HG02970 (cell line): Measurements from ENCODE around the gene ANO7.

ENCODE experiments used
- ATAC-seq: cut with Tn5 transposase; IDR thresholded peaks from one replicate; pipeline ENCODE4 v1.9.1; 2021; ENCODE audit warnings: mild to moderate bottlenecking, moderate library complexity, moderate number of reproducible peaks; ENCODE audit not compliant: unreplicated experiment, low FRiP score

The ANO7 gene

GRCh38 chr2:241224851-241225438, 36.5 kb downstream of the ANO7 start:
- no peak for ATAC-seq

- no peak for ATAC-seq
These were observed 37.1 kb downstream of the ANO7 start for GRCh38 chr2:241225545-241225944.

DNA sequence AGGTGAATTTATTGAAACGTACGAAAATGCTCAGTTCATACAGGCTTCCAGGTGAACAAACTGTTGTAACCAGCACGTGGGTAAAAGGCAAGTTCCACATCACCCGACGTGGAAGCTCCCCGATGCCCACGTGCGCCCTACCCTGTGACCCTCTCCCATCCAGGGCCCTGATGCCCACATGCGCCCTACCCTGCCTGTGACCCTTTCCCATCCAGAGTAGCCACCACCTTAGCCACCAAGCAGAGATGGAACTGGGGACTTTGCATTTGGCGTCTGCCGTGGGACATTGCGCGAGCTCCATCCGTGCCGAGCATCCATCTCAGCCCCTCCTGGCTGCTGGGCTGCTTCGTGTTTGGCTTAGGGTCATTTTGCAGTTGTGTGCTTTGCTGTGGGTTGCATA, 37.5 kb downstream of the ANO7 start:
- no peak for ATAC-seq

GRCh38 chr2:241226723-241227572, 38.5 kb downstream of the ANO7 start:
- no peak for ATAC-seq

- ATAC-seq: no peak
These were observed 39.1 kb downstream of the ANO7 start for GRCh38 chr2:241227594-241227993.

DNA sequence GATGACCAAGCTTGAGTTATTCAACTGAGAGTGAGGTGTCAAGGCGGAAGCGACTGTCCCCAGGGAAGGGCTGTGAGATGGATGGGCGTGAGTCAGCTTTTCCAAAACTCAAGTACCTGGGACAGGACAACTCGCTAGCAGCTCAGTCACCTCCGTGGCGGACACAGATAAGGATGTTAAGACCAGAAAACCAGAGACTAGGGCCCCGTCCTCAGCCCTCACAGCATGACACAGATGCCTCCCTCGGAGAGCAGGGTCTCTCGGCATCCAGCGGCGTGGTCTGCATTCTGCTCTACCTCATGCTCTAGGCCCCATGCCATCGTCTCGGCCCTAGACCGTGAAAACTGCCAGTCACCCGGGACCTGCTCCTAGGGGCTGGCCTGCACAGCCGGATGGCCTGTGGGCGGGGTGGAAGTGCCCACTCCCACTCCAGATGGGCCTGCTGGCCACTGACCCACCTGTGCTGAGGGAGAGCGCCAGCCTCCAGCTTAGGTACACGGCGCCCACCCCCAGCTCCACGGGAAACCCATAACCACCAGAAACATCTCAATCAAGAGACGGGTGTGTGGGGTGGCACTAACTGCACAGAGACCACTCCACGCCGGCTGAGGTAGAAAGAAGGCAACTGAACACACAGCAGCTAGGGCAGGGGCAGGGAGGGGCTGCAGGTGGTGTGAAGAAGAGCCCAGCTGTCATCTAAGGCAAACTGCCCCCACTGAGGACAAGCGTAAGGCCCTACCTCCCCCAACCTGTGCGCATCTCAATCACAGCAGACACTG, 39.8 kb downstream of the ANO7 start:
- ATAC-seq: no peak

- ATAC-seq: no peak
These were observed 40.5 kb downstream of the ANO7 start for GRCh38 chr2:241228860-241229516.

- no peak for ATAC-seq
These were observed 41.3 kb downstream of the ANO7 start for GRCh38 chr2:241229563-241230401.

GRCh38 chr2:241230435-241230834, 42.0 kb downstream of the ANO7 start:
- ATAC-seq: no peak

DNA sequence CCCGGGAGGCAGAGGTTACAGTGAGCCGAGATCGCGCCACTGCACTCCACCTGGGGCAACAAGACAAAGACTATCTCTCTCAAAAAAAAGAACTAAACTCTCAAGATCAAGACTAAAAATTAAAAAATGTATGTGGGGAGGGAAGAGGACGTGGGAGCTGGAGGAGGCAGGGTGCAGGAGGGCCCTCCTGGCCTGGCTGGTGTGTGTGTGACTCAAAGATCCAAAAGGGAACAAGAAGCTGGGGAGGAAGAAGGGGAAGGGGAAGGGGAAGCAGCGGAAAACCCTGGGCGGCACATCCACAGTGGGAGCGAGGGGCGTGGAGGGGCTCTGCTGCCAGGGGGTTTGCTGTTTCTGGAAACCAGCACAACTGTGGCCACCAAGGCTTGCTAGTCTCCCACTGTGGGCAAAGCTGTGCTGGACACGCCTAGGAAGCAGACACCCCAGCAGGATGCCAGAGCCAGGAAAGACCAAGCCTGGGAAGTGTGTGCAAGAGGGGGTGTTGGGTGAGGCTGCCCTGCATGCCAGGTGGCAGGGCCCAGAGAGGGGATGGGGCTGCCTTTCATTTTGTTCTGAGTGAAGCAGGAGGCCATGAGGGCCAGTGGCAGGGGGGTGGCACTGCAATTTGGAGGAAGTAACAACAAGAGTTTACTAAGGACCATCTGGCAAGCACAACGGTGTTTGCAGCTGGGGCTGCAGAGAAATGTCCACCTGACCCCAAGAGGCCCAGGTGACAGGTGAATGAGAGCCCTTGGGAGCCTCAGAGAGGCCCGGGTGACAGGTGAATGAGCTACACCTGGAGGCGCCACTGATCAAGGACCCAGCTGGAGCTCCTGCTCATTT, 44.5 kb downstream of the ANO7 start:
- ATAC-seq: no peak

- ATAC-seq: no peak
These were observed 45.8 kb downstream of the ANO7 start for GRCh38 chr2:241234066-241234790.

GRCh38 chr2:241234962-241235740, 46.7 kb downstream of the ANO7 start:
- no peak for ATAC-seq

- no peak for ATAC-seq
These were observed 47.5 kb downstream of the ANO7 start for GRCh38 chr2:241235859-241236593.

GRCh38 chr2:241237047-241237446, 48.6 kb downstream of the ANO7 start:
- no peak for ATAC-seq

DNA sequence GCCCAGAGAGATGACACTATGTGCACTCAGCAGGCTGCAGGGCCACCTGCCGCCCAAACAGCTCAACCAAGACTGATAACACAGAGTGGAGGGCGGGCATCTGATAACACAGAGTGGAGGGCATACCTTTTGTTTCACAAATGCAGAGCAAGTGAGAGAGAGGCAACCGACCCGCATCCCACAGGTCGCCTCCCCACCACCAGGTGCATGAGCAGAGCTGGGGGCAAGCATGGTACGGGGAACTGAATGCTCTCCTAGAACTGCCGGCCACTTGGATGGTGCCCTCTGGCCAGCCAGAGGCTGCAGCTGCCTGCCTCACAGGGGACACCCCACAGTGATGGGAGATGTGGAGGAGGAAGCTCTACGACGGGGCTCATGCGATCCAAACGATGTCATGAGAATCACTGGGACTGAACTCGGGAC, 49.5 kb downstream of the ANO7 start:
- no peak for ATAC-seq

DNA sequence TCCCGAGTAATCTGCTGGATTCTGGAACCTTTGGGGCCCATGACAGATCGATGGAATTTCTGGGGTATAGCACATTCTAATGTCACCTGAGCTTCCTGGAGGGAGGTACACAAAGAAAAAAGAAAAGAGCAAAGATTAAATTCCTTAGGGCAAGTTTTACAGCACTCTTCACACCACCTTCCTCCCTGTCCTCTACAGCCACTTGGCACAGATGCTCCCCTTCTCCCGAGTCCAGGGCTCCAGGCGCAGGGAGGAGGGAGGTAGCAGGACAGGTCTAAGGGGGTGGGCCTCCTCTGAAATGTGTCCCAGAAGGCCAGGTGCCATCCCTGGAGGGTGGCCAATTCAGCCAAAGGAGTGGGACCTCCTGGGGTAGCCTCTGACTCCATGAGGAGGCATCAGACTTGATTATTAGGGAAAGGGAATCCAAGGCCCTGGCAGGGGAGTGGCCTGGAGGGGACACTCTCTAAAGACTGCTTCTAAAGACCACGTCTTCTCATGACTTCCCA, 50.3 kb downstream of the ANO7 start:
- ATAC-seq: no peak
